ENCODE data around the gene SIRT5. TPM values are rescaled to one million over a fixed set of nuclear protein-coding genes. Genes with fewer than 3 reads are reported as not detected.
A peak's percentile ranks its signal among the peaks of the same experiment; 100 is the strongest.

The SIRT5 gene
- total RNA-seq, 4 donors from 2014 or later = 16.2 to 27.9 (median 18.0) TPM

DNA sequence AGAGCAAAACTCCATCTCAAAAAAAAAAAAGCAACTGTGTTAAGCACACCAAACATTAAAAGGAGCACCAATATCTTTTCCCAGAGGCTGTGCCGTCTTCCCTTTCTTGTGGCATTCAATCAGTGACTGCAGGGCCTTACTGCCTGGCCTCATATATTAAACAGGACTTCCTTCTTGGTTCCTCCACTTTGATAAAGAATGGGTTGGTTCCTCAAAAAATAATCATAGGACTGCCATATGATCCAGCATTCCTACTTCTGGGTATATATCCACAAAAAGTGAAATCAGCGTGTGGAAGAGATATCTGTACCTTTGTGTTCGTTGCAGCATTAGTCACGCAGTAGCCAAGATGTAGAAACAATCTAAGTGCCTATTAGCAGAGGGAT is 46.7 kb upstream of the SIRT5 start:
- Histone ChIP-seq H3K27me3 (no peaks in the 10 kb centered on the region), H3K27ac (peak overlapping the region; percentile 46 to 58), H3K9me3 (no peaks in the 10 kb centered on the region), H3K4me1 (no peaks in the 10 kb centered on the region), H3K4me3 (no peak overlapping the region), H3K36me3 (no peaks in the 10 kb centered on the region)
- no peak for DNase-seq
- TF ChIP-seq POLR2A (IDR thresholded peaks at IDR 0.05) = no peak
- TF ChIP-seq, protein P1, sequence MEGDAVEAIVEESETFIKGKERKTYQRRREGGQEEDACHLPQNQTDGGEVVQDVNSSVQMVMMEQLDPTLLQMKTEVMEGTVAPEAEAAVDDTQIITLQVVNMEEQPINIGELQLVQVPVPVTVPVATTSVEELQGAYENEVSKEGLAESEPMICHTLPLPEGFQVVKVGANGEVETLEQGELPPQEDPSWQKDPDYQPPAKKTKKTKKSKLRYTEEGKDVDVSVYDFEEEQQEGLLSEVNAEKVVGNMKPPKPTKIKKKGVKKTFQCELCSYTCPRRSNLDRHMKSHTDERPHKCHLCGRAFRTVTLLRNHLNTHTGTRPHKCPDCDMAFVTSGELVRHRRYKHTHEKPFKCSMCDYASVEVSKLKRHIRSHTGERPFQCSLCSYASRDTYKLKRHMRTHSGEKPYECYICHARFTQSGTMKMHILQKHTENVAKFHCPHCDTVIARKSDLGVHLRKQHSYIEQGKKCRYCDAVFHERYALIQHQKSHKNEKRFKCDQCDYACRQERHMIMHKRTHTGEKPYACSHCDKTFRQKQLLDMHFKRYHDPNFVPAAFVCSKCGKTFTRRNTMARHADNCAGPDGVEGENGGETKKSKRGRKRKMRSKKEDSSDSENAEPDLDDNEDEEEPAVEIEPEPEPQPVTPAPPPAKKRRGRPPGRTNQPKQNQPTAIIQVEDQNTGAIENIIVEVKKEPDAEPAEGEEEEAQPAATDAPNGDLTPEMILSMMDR (IDR thresholded peaks at IDR 0.05) = no peak
- intact Hi-C loops (cut with DNase I; ENCODE audit: low total_unique reads) = no loop called here

DNA sequence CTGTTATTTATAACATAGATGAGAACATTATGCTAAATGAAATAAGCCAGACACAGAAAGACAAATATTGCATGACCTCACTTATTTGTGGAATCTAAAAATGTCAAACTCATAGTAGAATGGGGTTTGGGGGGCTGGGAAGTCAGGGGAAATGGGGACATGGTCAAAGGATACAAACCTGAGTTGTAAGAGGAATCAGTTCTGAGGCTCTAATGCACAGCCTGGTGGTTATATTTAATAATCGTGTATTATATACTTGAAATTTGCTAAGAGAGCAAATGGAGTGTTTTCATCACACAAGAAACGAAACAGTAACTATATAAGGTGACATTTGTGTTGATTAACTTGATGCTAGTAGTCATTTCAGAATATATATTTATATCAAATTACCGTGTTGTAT is 46.2 kb upstream of the SIRT5 start:
- Histone ChIP-seq H3K27me3 (no peaks in the 10 kb centered on the region), H3K9me3 (no peaks in the 10 kb centered on the region), H3K27ac (no peak overlapping the region), H3K36me3 (no peaks in the 10 kb centered on the region), H3K4me1 (no peaks in the 10 kb centered on the region), H3K4me3 (no peak overlapping the region)
- intact Hi-C loops (cut with DNase I; ENCODE audit: low total_unique reads) = no loop called here
- no peak for DNase-seq
- no peak for TF ChIP-seq POLR2A (IDR thresholded peaks at IDR 0.05)
- TF ChIP-seq, protein P1 (IDR thresholded peaks at IDR 0.05) = no peak

DNA sequence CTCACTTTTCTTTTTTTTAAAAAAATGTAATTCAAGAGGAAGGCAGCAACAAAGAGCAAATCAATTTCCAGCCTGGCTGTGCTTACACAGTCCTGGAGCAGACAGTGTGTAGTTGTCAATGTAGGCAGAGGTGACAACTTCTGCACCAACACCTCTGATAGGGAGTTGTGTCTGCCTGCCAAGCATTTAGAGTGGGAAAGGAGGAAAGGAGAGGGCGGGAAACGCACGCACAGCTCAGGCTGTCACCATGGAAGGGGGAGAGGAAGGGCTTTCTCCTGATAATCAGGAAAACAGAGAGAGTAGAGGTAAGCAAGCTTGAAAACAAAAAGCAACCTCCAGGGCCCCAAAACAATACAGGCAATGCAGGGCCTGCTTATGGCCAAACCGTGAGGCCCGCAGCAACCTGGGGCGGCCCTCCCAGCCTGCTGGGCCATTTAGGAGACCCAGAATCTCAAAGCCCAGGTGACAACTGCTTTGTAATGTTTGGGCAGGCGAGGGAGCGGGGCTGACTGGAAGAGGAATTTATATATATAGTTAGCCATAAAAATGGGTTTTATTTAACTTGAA is 45.5 kb upstream of the SIRT5 start:
- no peaks in the 10 kb centered on the region for H3K4me1 ChIP-seq
- TF ChIP-seq, protein P1 (IDR thresholded peaks at IDR 0.05) = no peak
- TF ChIP-seq POLR2A (IDR thresholded peaks at IDR 0.05) = no peak
- no peak for DNase-seq
- H3K27me3 ChIP-seq = no peaks in the 10 kb centered on the region
- H3K4me3 ChIP-seq = no peak overlapping the region
- intact Hi-C loops (cut with DNase I; ENCODE audit: low total_unique reads) = no loop called here
- no peak overlapping the region for H3K27ac ChIP-seq
- H3K9me3 ChIP-seq = no peaks in the 10 kb centered on the region
- no peaks in the 10 kb centered on the region for H3K36me3 ChIP-seq

DNA sequence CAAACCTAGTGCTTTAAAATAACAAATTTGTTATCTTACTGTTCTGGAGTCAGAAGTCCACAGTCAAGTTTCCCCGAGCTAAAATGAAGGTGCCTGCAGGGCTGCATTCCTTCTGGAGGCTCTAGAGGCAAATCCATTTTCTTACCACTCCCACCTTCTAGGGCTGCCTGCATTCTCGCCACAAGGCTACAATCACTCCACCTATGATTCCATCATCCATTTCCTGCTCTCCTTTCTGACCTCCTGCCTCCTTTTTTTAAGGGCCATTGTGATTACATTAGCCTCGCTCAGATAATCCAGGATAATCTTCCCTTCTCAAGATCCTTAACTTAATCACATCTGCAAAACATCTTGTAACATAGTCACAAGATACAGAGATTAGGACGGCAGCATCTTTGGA is 42.4 kb upstream of the SIRT5 start:
- Histone ChIP-seq H3K27me3 (no peaks in the 10 kb centered on the region), H3K36me3 (no peaks in the 10 kb centered on the region), H3K27ac (no peak overlapping the region), H3K4me1 (no peaks in the 10 kb centered on the region), H3K4me3 (no peak overlapping the region), H3K9me3 (no peaks in the 10 kb centered on the region)
- TF ChIP-seq, protein P1 (IDR thresholded peaks at IDR 0.05) = no peak
- no peak for TF ChIP-seq POLR2A (IDR thresholded peaks at IDR 0.05)
- no peak for DNase-seq
- intact Hi-C loops (cut with DNase I; ENCODE audit: low total_unique reads) = no loop called here

DNA sequence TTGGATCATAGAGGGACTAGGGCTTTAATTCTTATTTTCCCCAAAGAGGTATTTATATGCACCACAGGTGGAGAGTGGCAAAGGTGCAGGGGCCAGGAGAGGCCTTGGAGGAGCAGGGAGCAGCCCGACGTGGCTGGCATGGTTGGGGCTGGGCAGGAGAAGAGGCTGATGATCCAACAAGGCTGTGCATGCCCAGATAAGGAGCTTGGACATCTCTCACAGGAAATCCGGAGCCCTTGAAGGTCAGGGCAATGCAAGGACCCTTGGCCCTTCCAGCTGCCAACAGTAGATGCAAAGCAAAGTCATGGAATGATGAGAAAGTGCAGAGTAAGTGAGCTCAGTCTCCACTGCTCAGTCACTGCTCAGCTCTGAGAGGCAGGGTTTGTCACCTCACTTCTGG is 39.9 kb upstream of the SIRT5 start:
- Histone ChIP-seq H3K4me3 (no peak overlapping the region), H3K36me3 (no peaks in the 10 kb centered on the region), H3K9me3 (no peaks in the 10 kb centered on the region), H3K27ac (no peak overlapping the region), H3K4me1 (no peaks in the 10 kb centered on the region), H3K27me3 (no peaks in the 10 kb centered on the region)
- no peak for TF ChIP-seq POLR2A (IDR thresholded peaks at IDR 0.05)
- TF ChIP-seq, protein P1 (IDR thresholded peaks at IDR 0.05) = no peak
- intact Hi-C loops (cut with DNase I; ENCODE audit: low total_unique reads) = no loop called here
- no peak for DNase-seq

All from uterus (tissue), 4 donors.